HEK293 (cell line): ENCODE measurements around the gene MDGA2.

Experiments used
- CTCF ChIP-seq: fragments of 450-650 bp; formaldehyde crosslinking; IDR thresholded peaks from 2 replicates; pipeline ENCODE4 v1.5.1; 2016; ENCODE audit warnings: missing biosample characterization, missing genetic modification characterization
- ELK4 ChIP-seq: IDR thresholded peaks from 2 replicates; pipeline ENCODE4 v1.6.1; 2011; ENCODE audit warnings: mild to moderate bottlenecking, low read depth, low read length, borderline replicate concordance
- ZBTB10 ChIP-seq: fragments of 450-650 bp; formaldehyde crosslinking; IDR thresholded peaks from 2 replicates; pipeline ENCODE4 v1.5.1; 2016; ENCODE audit warnings: missing biosample characterization, missing genetic modification characterization
- ZNF747 ChIP-seq: fragments of 450-650 bp; formaldehyde crosslinking; IDR thresholded peaks from 2 replicates; pipeline ENCODE4 v1.5.1; 2016; ENCODE audit warnings: missing biosample characterization, missing genetic modification characterization

- TF ChIP-seq ELK4 = no peak
- no peak for TF ChIP-seq ZNF747
- no peak for TF ChIP-seq ZBTB10 (tag by site-specific recombination)
- TF ChIP-seq CTCF (tag by site-specific recombination) = no peak
These were observed 228.3 kb downstream of the MDGA2 start for GRCh38 chr14:47447076-47447475.
